ENCODE data around the gene ERBB2. TPM values are rescaled to one million over a fixed set of nuclear protein-coding genes. Genes with fewer than 3 reads are reported as not detected.
"Not testable (repeated sequence)": the region's sequence is repeated elsewhere in the genome, so short reads cannot be mapped to it uniquely, and the experiment has no call there.

ERBB2 gene
- total RNA-seq, 1 donor from 2014 or later = 4.5 TPM

- intact Hi-C loops (cut with micrococcal nuclease) = no loop called here
Measured at GRCh38 chr17:39756380-39757079, 56.7 kb downstream of the ERBB2 start.

- intact Hi-C loops (cut with micrococcal nuclease) = no loop called here
Measured at GRCh38 chr17:39757176-39757662, 57.4 kb downstream of the ERBB2 start.

GRCh38 chr17:39757931-39758873, 58.3 kb downstream of the ERBB2 start:
- intact Hi-C loops (cut with micrococcal nuclease) = loop anchor here (1.0 kb wide), 1 partner anchor 55 kb away; no protein-coding TSS in a partner anchor

GRCh38 chr17:39759204-39759603, 59.3 kb downstream of the ERBB2 start:
- intact Hi-C loops (cut with micrococcal nuclease) = no loop called here

- intact Hi-C loops (cut with micrococcal nuclease) = no loop called here
Measured at GRCh38 chr17:39761861-39762496, 62.1 kb downstream of the ERBB2 start.

DNA sequence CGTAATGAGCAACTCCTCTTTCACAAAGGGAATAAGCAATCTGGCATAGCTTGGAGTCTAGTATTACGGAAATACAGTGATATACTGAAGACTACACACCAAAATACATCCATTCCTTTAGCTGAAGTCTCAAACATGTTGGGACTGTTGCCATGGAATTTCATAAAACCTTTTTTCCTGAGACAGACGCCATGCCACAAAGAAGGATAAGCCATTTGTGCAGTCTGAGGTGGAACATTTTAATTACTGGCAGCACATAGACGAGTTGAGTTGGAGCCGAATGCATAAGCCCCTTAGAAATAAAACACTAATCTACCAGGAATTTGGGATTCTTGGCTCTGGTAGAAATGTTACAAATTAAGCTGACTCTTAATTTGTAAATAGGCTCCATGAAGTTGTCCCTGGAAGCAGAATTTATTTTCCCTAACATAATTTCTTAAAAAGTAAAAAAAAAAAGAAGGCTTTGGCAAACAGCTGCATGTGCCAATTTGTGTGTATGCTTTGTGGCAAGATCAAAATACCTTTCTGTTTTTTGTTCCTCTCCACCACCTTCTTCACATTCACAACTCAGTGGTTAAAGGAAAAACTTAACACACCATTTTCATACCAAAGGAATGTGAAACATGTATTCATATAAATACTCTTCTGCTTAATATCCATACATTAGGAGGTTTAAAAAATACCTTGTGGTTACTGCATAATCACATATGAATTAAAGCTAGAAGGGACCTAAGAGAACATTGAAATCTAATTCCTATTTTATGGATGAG, 63.4 kb downstream of the ERBB2 start:
- intact Hi-C loops (cut with micrococcal nuclease) = no loop called here

DNA sequence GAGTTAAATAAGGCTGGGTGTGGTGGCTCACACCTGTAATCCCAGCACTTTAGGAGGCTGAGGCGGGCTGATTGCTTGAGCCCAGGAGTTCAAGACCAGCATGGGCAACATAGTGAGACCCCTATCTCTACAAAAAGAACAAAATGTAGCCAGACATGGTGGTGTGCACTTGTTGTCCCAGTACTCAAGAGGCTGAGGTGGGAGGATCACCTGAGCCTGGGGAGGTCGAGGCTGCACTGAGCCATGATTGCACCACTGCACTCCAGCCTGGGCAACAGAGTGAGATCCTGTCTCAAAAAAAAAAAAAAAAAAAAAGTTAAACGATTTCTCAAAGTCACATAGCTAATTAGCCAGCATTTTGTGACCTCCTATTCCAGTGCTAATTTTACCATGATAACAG, 64.3 kb downstream of the ERBB2 start:
- intact Hi-C loops (cut with micrococcal nuclease) = not testable (repeated sequence)

DNA sequence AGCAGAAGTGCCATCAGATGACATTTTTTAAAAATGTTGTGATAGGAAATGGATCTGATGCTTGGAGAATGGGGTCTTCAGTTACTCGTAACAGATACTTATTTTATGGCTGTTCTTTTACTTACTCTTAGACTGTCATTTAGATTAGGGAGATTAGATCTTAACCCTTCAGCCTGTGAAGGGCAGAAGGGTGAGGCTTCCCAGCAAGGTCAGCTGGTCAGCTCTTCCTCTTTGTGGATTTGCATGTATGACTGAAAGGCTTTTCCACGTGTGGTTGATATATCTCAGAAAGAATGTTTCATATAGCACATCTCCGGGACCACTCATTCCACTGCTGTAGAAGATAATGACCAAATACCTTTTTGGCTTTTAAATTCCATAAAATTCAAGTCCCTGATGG, 65.3 kb downstream of the ERBB2 start:
- intact Hi-C loops (cut with micrococcal nuclease) = no loop called here

DNA sequence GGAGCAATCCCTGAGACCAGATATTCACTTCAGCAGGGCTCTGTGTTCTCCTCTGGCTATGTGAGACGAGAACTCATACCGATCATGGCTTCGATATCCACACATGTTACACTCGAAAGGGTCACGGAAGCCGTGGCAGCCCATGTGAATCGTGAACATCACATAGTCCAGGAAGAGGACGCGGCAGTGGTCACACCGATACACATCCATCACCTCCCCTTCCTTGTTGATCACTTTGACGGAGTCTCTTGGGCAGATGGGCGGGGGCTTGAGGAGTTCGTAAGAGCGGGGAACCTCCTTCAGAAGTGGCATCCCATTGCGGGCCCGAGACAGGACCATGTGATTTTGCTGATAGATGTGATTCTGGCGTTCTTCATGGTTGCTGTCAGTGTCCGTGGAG, 65.9 kb downstream of the ERBB2 start:
- intact Hi-C loops (cut with micrococcal nuclease) = no loop called here

- intact Hi-C loops (cut with micrococcal nuclease) = no loop called here
Measured at GRCh38 chr17:39767147-39767546, 67.3 kb downstream of the ERBB2 start.

DNA sequence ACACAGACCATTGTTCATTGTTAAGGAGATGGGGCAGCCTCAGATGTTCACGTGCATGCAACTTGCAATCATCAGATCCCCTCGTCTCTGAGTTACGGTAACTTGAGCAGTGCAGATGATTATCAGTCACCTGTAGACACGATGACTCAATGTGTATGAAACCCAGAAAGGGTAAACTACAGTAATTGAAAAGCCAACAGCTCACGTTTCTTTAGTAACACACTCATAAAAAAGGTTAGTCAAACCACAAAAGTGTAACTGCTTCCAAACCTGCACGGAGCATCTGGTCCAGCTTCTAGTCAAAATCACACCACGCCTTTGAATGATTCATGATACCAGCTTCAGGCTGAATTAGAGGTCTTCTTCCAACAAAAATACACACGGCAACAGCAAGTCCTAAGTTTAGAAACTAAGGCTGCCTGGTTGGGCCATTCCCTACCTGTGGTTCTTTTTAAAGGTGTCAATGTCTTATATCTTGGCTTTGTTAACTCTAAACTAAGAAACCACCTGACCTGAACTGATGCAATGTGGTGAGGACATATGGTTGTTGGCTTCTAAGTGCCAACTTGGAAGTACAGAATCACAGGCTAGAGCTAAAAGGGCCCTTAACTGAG, 70.2 kb downstream of the ERBB2 start:
- intact Hi-C loops (cut with micrococcal nuclease) = loop anchor here (1.0 to 2.0 kb wide), 7 partner anchors 16 to 156 kb away; partner anchors contain the start of gene IKZF3

DNA sequence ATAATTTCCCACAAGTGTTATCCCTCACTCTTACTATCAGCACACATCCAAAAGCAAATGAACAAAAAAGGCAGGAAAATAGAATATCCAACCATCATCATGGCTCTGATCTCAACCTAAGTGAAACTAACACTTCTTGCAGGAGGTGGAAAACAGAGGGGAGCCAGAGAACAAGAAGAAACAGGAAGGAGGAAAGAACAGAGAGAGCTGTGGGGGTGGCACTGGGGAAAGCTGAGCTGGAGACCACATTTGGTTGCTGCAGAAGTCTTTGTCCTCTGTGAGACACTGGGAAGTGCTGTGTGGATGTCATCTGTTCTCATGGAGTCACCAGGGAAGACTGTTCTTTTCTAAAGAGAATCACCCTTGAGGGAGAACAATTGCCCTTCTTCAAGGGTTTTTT, 72.6 kb downstream of the ERBB2 start:
- intact Hi-C loops (cut with micrococcal nuclease) = no loop called here

GRCh38 chr17:39772987-39773934, 73.4 kb downstream of the ERBB2 start:
- intact Hi-C loops (cut with micrococcal nuclease) = no loop called here

- intact Hi-C loops (cut with micrococcal nuclease) = no loop called here
Measured at GRCh38 chr17:39774047-39774446, 74.2 kb downstream of the ERBB2 start.

- intact Hi-C loops (cut with micrococcal nuclease) = no loop called here
Measured at GRCh38 chr17:39775031-39775430, 75.2 kb downstream of the ERBB2 start.

DNA sequence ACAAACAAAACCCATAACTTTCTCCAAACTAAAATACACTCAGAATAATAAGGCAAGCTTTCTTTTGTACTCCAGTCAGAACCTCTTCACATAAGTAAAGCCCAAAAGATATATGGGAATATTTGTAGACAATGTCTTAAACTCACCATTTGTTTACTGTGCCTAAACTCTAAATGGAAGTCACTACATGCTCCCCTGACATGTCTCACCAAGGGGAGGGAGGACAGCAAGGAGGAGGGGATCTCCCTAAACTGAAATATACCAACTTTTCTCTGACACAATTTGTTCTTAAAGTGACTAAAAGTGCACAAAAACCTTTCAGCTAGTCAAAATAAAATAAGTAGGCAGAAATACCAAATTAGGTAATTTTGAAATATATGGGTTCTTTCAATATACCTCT, 76.4 kb downstream of the ERBB2 start:
- intact Hi-C loops (cut with micrococcal nuclease) = no loop called here

DNA sequence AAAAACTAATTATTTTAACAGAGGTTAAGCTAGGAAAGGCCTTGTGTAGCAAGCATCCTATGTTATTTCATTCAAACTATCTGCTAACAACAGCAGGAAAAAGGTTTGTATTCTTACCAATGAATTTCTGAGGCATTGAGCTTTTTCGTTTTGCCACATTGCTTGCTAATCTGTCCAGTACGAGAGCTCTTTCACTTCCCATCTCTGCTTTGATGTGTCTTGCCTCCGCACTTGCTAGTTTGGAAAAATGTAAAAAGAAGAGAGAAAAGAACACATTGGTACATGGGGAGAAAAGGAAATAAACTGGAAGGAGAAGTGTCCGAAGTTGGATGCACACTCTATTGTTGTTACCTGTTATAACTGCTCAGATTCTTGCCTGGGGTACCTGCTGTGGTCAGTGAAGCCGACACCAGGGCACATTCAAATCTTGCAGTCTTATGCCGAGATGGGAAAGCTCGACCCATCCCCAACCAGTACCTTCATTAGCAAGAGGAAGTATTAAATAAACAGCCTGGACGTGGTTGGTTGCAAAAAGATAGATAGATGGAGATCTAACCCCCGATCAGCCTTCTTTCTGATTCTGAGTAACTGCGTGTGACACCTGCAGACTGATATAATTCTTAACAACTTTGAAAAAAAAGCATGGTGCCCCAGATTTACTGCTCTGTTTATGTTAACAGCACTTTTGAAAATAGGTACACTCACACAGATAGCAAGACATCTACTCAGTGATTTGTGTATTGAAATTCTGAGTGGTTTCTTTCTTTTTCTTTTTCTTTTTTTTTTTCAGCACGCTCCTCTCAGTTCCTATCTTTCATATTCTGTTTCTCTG, 77.9 kb downstream of the ERBB2 start:
- intact Hi-C loops (cut with micrococcal nuclease) = loop anchor here (1.0 kb wide), 1 partner anchor 36 kb away; no protein-coding TSS in a partner anchor

Measured in T-helper 1 cell treated with Interleukin-12 subunit alpha and Interleukin-12 subunit beta and Interleukin-4 antibody, amounts not matched to agents 30 ng/mL and 1 ng/mL, for 36 hours (primary cell).